IPS-18a (cell line): Measurements from ENCODE around the gene FOXO6.

Source experiments
- H3K27ac ChIP-seq: one replicate; pipeline ENCODE4 v1.5.1; 2013; ENCODE audit warnings: low read length
- H3K27me3 ChIP-seq: one replicate; pipeline ENCODE4 v1.6.1; 2013; ENCODE audit warnings: mild to moderate bottlenecking, low read length; ENCODE audit not compliant: control insufficient read depth, insufficient read depth
- H3K36me3 ChIP-seq: one replicate; pipeline ENCODE4 v1.6.1; 2013; ENCODE audit warnings: low read depth, low read length; ENCODE audit not compliant: control insufficient read depth
- H3K4me1 ChIP-seq: one replicate; pipeline ENCODE4 v1.6.1; 2013; ENCODE audit warnings: low read depth, low read length; ENCODE audit not compliant: control insufficient read depth
- H3K4me3 ChIP-seq: one replicate; pipeline ENCODE4 v1.5.1; 2013; ENCODE audit warnings: low read length
- H3K9ac ChIP-seq: one replicate; pipeline ENCODE4 v1.6.1; 2013; ENCODE audit warnings: mild to moderate bottlenecking, low read length, moderate library complexity
- H3K9me3 ChIP-seq: one replicate; pipeline ENCODE4 v1.6.1; 2013; ENCODE audit warnings: low read depth, low read length; ENCODE audit not compliant: control insufficient read depth

FOXO6 gene

GRCh38 chr1:41404308-41404761 is 43.1 kb downstream of the FOXO6 start:
- Histone ChIP-seq H3K9ac (no peak overlapping the region), H3K27me3 (peaks cover 14% of the 10 kb centered on the region), H3K4me3 (no peak overlapping the region), H3K36me3 (no peaks in the 10 kb centered on the region), H3K9me3 (no peaks in the 10 kb centered on the region), H3K4me1 (peaks cover 20% of the 10 kb centered on the region), H3K27ac (no peak overlapping the region)

GRCh38 chr1:41407664-41408252 is 46.5 kb downstream of the FOXO6 start:
- H3K9me3 ChIP-seq: no peaks in the 10 kb centered on the region
- H3K4me3 ChIP-seq: no peak overlapping the region
- peaks cover 5% of the 10 kb centered on the region for H3K27me3 ChIP-seq
- H3K9ac ChIP-seq: no peak overlapping the region
- no peak overlapping the region for H3K27ac ChIP-seq
- H3K4me1 ChIP-seq: peaks cover 15% of the 10 kb centered on the region
- no peaks in the 10 kb centered on the region for H3K36me3 ChIP-seq

DNA sequence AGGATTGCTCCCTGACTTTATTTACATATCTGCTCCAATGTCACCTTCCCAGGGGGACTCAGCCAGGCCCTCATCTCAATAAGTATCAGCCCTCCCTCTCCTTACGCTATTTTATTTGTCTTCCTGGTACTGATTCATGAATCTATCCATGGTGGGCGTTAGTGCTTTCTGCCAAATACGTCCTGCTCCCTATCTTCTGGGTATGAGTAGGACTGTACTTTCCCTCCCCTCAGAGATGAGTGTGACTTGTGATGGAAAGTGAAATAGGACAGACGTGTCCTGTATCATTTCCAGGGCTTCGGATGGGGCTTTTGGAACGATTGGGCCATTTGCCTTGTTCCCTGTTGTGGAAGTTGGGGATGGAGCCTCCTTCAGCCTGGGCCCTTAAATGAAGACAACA is 47.5 kb downstream of the FOXO6 start:
- peaks cover 15% of the 10 kb centered on the region for H3K4me1 ChIP-seq
- no peak overlapping the region for H3K9ac ChIP-seq
- H3K9me3 ChIP-seq: no peaks in the 10 kb centered on the region
- H3K36me3 ChIP-seq: no peaks in the 10 kb centered on the region
- peaks cover under 1% of the 10 kb centered on the region for H3K27me3 ChIP-seq
- no peak overlapping the region for H3K27ac ChIP-seq
- no peak overlapping the region for H3K4me3 ChIP-seq

- peaks cover 12% of the 10 kb centered on the region for H3K4me1 ChIP-seq
- no peak overlapping the region for H3K9ac ChIP-seq
- H3K4me3 ChIP-seq: no peak overlapping the region
- H3K9me3 ChIP-seq: no peaks in the 10 kb centered on the region
- no peak overlapping the region for H3K27ac ChIP-seq
- H3K36me3 ChIP-seq: no peaks in the 10 kb centered on the region
- H3K27me3 ChIP-seq: no peaks in the 10 kb centered on the region
These were observed 48.6 kb downstream of the FOXO6 start for GRCh38 chr1:41409825-41410224.

DNA sequence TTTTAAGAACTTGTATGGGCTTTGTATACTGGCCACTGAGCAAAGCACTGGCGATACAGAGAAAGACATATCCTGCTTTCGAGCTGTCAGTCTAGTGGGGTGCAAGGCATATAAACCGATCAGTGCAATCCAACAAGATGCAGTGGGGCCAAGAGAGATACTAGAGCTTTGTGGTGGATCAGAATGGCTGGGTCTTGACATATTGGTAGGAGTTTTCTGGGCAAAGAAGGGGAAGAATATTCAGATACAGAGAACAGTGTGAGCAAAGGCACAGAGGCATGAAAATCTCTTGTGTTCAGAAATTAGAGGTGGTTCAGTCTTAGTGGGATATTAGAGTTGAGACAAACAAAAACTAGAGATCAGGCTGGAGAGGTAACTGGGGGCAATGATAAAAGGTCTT is 49.2 kb downstream of the FOXO6 start:
- Histone ChIP-seq H3K9ac (no peak overlapping the region), H3K27me3 (no peaks in the 10 kb centered on the region), H3K4me1 (peaks cover 8% of the 10 kb centered on the region), H3K27ac (no peak overlapping the region), H3K4me3 (no peak overlapping the region), H3K36me3 (no peaks in the 10 kb centered on the region), H3K9me3 (no peaks in the 10 kb centered on the region)

GRCh38 chr1:41411229-41411628 is 50.0 kb downstream of the FOXO6 start:
- no peak overlapping the region for H3K9ac ChIP-seq
- H3K4me3 ChIP-seq: no peak overlapping the region
- H3K36me3 ChIP-seq: no peaks in the 10 kb centered on the region
- no peaks in the 10 kb centered on the region for H3K27me3 ChIP-seq
- peaks cover 8% of the 10 kb centered on the region for H3K4me1 ChIP-seq
- no peaks in the 10 kb centered on the region for H3K9me3 ChIP-seq
- no peak overlapping the region for H3K27ac ChIP-seq

DNA sequence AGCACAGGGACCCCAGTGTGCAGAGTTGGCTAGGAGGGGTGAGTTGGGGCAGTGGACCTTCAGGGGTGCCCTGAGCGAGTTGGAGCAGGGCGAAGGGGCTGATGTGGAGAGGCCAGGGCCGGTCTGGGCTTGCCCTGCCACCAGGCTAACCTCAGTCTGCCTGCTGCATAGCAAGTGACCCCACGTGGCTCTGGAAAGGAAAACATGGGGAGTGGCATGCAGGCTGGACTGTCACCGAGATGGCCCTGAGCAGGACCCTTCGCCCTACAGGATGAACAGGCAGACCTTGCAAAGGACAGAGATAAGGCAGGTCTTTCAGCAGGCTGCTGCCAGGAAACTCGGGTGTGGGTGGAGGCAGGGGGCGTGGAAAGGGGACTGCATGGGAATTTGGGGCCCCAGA is 51.5 kb downstream of the FOXO6 start:
- no peaks in the 10 kb centered on the region for H3K36me3 ChIP-seq
- H3K27me3 ChIP-seq: no peaks in the 10 kb centered on the region
- no peak overlapping the region for H3K9ac ChIP-seq
- H3K9me3 ChIP-seq: no peaks in the 10 kb centered on the region
- H3K4me1 ChIP-seq: peaks cover 8% of the 10 kb centered on the region
- no peak overlapping the region for H3K27ac ChIP-seq
- no peak overlapping the region for H3K4me3 ChIP-seq

GRCh38 chr1:41413748-41414281 is 52.6 kb downstream of the FOXO6 start:
- Histone ChIP-seq H3K4me1 (peaks cover under 1% of the 10 kb centered on the region), H3K27ac (no peak overlapping the region)

DNA sequence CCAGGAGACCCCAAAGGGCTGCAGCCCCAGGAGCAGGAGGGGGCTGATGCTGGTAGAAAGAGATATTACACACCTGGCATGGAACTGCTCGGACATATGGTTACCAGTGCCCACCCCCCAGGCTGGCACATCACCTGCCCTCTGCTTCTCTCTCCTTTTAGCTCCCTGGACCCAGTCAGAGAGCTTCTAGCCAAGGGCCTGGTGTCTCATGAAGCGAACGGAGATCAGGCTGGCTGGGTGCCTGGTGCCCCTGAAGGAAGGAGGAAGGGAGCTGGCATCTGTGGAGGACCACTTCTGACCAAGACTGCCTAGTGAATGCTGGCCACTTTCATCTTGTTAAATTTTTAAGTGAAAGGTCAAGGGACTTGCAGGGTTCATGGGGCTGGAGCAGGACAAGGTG is 53.1 kb downstream of the FOXO6 start:
- H3K9ac ChIP-seq: no peak overlapping the region
- H3K27me3 ChIP-seq: no peaks in the 10 kb centered on the region
- no peaks in the 10 kb centered on the region for H3K36me3 ChIP-seq
- no peaks in the 10 kb centered on the region for H3K9me3 ChIP-seq
- no peak overlapping the region for H3K27ac ChIP-seq
- no peaks in the 10 kb centered on the region for H3K4me1 ChIP-seq
- H3K4me3 ChIP-seq: no peak overlapping the region

More at GRCh38 chr1:41413748-41414281, 52.6 kb downstream of the FOXO6 start:
- Histone ChIP-seq H3K36me3 (no peaks in the 10 kb centered on the region), H3K27me3 (no peaks in the 10 kb centered on the region), H3K4me3 (no peak overlapping the region), H3K9me3 (no peaks in the 10 kb centered on the region), H3K9ac (no peak overlapping the region)

- Histone ChIP-seq H3K4me3 (no peak overlapping the region), H3K9me3 (no peaks in the 10 kb centered on the region), H3K9ac (no peak overlapping the region), H3K36me3 (no peaks in the 10 kb centered on the region), H3K27ac (no peak overlapping the region), H3K4me1 (no peaks in the 10 kb centered on the region), H3K27me3 (no peaks in the 10 kb centered on the region)
These were observed 53.6 kb downstream of the FOXO6 start for GRCh38 chr1:41414716-41415306.

DNA sequence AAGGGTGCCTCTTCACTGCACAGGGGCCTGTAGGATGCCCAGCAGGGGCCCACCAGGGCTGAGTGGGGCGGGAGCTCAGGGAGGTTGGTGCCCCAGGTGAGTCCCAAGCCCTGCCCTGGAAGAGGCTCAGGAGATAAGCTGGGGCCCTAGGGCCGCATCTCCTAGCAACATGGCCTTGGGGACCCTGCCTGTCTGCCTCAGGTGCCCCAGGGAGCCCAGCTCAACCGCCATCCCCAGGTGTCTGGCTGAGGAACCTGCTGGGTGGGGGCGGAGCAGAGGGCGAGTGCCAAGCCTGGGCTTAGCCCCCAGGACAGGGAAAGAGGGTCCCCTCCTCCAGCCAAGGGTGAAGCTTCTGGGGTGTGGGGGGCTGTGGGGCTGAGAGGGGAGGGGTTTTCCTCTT is 54.8 kb downstream of the FOXO6 start:
- Histone ChIP-seq H3K27me3 (no peaks in the 10 kb centered on the region), H3K36me3 (no peaks in the 10 kb centered on the region), H3K9ac (no peak overlapping the region), H3K4me3 (no peak overlapping the region), H3K27ac (no peak overlapping the region), H3K9me3 (no peaks in the 10 kb centered on the region), H3K4me1 (no peaks in the 10 kb centered on the region)
